ENCODE measurements around the gene WDR6. TPM values are rescaled to one million over a fixed set of nuclear protein-coding genes. Genes with fewer than 3 reads are reported as not detected.
A peak's percentile ranks its signal among the peaks of the same experiment; 100 is the strongest.

WDR6 gene
- total RNA-seq, 1 experiment from 2014 or later, result 174 TPM

DNA sequence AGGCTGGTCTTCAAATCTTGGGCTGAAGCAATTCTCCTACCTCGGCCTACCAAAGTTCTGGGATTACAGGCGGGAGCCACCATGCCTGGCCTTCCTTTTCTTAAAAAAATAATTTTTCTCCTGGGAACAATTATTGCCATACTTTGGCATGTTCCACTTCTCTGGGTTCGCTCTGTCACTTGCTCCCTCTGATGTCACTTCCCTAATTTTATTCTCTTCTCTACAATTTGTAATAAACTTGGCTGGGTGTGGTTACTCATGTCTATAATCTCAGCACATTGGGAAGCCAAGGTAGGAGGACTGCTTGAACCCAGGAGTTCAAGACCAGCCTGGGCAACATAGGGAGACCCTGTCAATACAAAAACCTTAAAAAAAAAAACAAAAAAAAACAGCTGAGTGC, 28.1 kb downstream of the WDR6 start:
- Histone ChIP-seq H3K4me3 (replicated peaks in 1 of 2; ENCODE audit: low read depth in 1 of 2, low read length in 2 of 2) (no peak overlapping the region), H3K4me2 (ENCODE audit: low read length) (no peak overlapping the region), H3K79me2 (ENCODE audit: insufficient read depth, low read length) (peaks cover 13% of the 10 kb centered on the region), H3K27me3 (ENCODE audit: insufficient read depth, low read length) (no peaks in the 10 kb centered on the region), H3K4me1 (ENCODE audit: control insufficient read depth in 1 of 2, insufficient read depth in 2 of 2, low read length in 2 of 2) (no peaks in the 10 kb centered on the region; a peak in 1 of 4 replicates), H3K9me3 (ENCODE audit: control insufficient read depth in 1 of 2, insufficient read depth in 1 of 2, low read depth in 1 of 2, low read length in 2 of 2) (no peaks in the 10 kb centered on the region), H2AFZ (ENCODE audit: low read depth, low read length, poor library complexity, severe bottlenecking) (no peak overlapping the region), H3K36me3 (ENCODE audit: control insufficient read depth in 1 of 2, insufficient read depth in 2 of 2, low read length in 2 of 2) (peaks cover 27 to 37% of the 10 kb centered on the region in 2 experiments), H3K9me2 (ENCODE audit: insufficient read depth) (no peaks in the 10 kb centered on the region), H3K9ac (ENCODE audit: low read length) (no peak overlapping the region), H3K27ac (ENCODE audit: low read depth, low read length) (no peak overlapping the region), H4K20me1 (ENCODE audit: insufficient read depth) (no peaks in the 10 kb centered on the region)
- ChIA-PET RAD21 (ENCODE audit: low non-redundant PET in 1 of 2, low total read pairs in 2 of 2, uncharacterized antibody in 2 of 2, unreplicated experiment in 2 of 2) (no interaction called here), POLR2A (no interaction called here), CTCF (no interaction called here)
- no peak for ATAC-seq
- intact Hi-C loops (cut with micrococcal nuclease), result no loop called here
- TF ChIP-seq TCF7L2 (IDR thresholded peaks at IDR 0.05; ENCODE audit: borderline replicate concordance, extremely low read depth, insufficient read depth, insufficient read length) (no peak), FOSL1 (IDR thresholded peaks at IDR 0.05; ENCODE audit: low read depth) (no peak), POLR2A (IDR thresholded peaks at IDR 0.05; ENCODE audit: borderline replicate concordance, extremely low read depth, insufficient read depth, insufficient read length) (no peak), RAD21 (IDR thresholded peaks at IDR 0.05; ENCODE audit: low read depth) (no peak), SRF (IDR thresholded peaks at IDR 0.05; ENCODE audit: low read depth) (no peak)
- TF ChIP-seq, protein P1, sequence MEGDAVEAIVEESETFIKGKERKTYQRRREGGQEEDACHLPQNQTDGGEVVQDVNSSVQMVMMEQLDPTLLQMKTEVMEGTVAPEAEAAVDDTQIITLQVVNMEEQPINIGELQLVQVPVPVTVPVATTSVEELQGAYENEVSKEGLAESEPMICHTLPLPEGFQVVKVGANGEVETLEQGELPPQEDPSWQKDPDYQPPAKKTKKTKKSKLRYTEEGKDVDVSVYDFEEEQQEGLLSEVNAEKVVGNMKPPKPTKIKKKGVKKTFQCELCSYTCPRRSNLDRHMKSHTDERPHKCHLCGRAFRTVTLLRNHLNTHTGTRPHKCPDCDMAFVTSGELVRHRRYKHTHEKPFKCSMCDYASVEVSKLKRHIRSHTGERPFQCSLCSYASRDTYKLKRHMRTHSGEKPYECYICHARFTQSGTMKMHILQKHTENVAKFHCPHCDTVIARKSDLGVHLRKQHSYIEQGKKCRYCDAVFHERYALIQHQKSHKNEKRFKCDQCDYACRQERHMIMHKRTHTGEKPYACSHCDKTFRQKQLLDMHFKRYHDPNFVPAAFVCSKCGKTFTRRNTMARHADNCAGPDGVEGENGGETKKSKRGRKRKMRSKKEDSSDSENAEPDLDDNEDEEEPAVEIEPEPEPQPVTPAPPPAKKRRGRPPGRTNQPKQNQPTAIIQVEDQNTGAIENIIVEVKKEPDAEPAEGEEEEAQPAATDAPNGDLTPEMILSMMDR (IDR thresholded peaks at IDR 0.05 in 2 of 3, conservative IDR thresholded peaks at IDR 0.05 in 1 of 3; ENCODE audit: borderline replicate concordance in 1 of 3, insufficient read depth in 1 of 3, low read depth in 2 of 3, low read length in 2 of 3), result no peak
- no peak for DNase-seq (ENCODE audit: low read depth, low spot score)
- BruUV-seq (replicated peaks), result no TSS peak

DNA sequence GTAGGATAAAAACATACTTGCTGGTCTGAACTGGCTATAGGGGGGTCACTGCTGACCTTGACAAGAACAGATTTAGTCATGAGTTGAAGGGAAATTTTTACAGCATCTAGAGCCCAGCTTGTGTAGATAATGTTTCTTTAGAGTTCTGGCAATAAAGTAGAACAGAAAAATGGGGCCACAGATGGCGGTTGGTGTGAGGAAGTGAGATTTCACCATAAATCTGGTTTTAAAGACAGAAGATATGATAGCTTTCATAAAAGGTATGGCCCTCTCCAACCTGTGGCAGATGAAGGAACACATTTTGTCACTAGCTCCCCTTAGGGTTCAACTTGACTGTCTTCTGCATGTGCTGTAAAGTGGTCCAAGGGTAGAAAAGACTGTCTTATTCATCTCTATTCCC, 46.4 kb downstream of the WDR6 start:
- CTCF ChIA-PET, result no interaction called here
- H3K4me3 ChIP-seq (replicated peaks in 1 of 2; ENCODE audit: low read depth in 1 of 2, low read length in 2 of 2), result no peak overlapping the region
- ATAC-seq, result no peak
- peaks cover 33 to 39% of the 10 kb centered on the region in 2 experiments; a peak in 3 of 4 replicates for H3K36me3 ChIP-seq (ENCODE audit: control insufficient read depth in 1 of 2, insufficient read depth in 2 of 2, low read length in 2 of 2)
- peaks cover 56% of the 10 kb centered on the region for H3K79me2 ChIP-seq (ENCODE audit: insufficient read depth, low read length)
- H3K27me3 ChIP-seq (ENCODE audit: insufficient read depth, low read length), result no peaks in the 10 kb centered on the region
- intact Hi-C loops (cut with micrococcal nuclease), result no loop called here
- POLR2A ChIA-PET, result interaction anchor here (0.7 kb wide), 1 partner anchor 25 kb away, joined by 3 read pairs; no protein-coding TSS in a partner anchor
- no peak for DNase-seq (ENCODE audit: low read depth, low spot score)
- H3K9ac ChIP-seq (ENCODE audit: low read length), result no peak overlapping the region
- H3K9me2 ChIP-seq (ENCODE audit: insufficient read depth), result no peaks in the 10 kb centered on the region
- H3K9me3 ChIP-seq (ENCODE audit: control insufficient read depth in 1 of 2, insufficient read depth in 1 of 2, low read depth in 1 of 2, low read length in 2 of 2), result no peaks in the 10 kb centered on the region
- no peaks in the 10 kb centered on the region for H3K4me1 ChIP-seq (ENCODE audit: control insufficient read depth in 1 of 2, insufficient read depth in 2 of 2, low read length in 2 of 2)
- H2AFZ ChIP-seq (ENCODE audit: low read depth, low read length, poor library complexity, severe bottlenecking), result no peak overlapping the region
- no peak overlapping the region for H3K4me2 ChIP-seq (ENCODE audit: low read length)
- BruUV-seq (replicated peaks), result TSS peak; percentile 38
- RAD21 ChIA-PET (ENCODE audit: low non-redundant PET in 1 of 2, low total read pairs in 2 of 2, uncharacterized antibody in 2 of 2, unreplicated experiment in 2 of 2), result no interaction called here
- no peaks in the 10 kb centered on the region for H4K20me1 ChIP-seq (ENCODE audit: insufficient read depth)
- H3K27ac ChIP-seq (ENCODE audit: low read depth, low read length), result no peak overlapping the region
- no peak for TF ChIP-seq FOSL1 (IDR thresholded peaks at IDR 0.05; ENCODE audit: low read depth)
- TF ChIP-seq ZNF274 (IDR thresholded peaks at IDR 0.05; ENCODE audit: low read depth, low read length), result no peak
- TF ChIP-seq RAD21 (IDR thresholded peaks at IDR 0.05; ENCODE audit: low read depth), result no peak
- TF ChIP-seq, protein P2, sequence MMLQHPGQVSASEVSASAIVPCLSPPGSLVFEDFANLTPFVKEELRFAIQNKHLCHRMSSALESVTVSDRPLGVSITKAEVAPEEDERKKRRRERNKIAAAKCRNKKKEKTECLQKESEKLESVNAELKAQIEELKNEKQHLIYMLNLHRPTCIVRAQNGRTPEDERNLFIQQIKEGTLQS (IDR thresholded peaks at IDR 0.05), result no peak
- TF ChIP-seq, protein P3, sequence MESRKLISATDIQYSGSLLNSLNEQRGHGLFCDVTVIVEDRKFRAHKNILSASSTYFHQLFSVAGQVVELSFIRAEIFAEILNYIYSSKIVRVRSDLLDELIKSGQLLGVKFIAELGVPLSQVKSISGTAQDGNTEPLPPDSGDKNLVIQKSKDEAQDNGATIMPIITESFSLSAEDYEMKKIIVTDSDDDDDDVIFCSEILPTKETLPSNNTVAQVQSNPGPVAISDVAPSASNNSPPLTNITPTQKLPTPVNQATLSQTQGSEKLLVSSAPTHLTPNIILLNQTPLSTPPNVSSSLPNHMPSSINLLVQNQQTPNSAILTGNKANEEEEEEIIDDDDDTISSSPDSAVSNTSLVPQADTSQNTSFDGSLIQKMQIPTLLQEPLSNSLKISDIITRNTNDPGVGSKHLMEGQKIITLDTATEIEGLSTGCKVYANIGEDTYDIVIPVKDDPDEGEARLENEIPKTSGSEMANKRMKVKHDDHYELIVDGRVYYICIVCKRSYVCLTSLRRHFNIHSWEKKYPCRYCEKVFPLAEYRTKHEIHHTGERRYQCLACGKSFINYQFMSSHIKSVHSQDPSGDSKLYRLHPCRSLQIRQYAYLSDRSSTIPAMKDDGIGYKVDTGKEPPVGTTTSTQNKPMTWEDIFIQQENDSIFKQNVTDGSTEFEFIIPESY (IDR thresholded peaks at IDR 0.05; ENCODE audit: extremely low read depth, insufficient replicate concordance, low read length), result no peak
- TF ChIP-seq TCF7L2 (IDR thresholded peaks at IDR 0.05; ENCODE audit: borderline replicate concordance, extremely low read depth, insufficient read depth, insufficient read length), result no peak
- no peak for TF ChIP-seq EZH2phosphoT487 (IDR thresholded peaks at IDR 0.05; ENCODE audit: borderline replicate concordance)
- TF ChIP-seq, protein P1 (IDR thresholded peaks at IDR 0.05 in 2 of 3, conservative IDR thresholded peaks at IDR 0.05 in 1 of 3; ENCODE audit: borderline replicate concordance in 1 of 3, insufficient read depth in 1 of 3, low read depth in 2 of 3, low read length in 2 of 3), result no peak
- TF ChIP-seq EGR1 (IDR thresholded peaks at IDR 0.05; ENCODE audit: low read depth), result no peak
- TF ChIP-seq, protein P4, sequence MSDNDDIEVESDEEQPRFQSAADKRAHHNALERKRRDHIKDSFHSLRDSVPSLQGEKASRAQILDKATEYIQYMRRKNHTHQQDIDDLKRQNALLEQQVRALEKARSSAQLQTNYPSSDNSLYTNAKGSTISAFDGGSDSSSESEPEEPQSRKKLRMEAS (IDR thresholded peaks at IDR 0.05), result no peak
